ENCODE measurements around the gene ITIH2. TPM values are rescaled to one million over a fixed set of nuclear protein-coding genes. Genes with fewer than 3 reads are reported as not detected.

ITIH2 gene
- polyA plus RNA-seq, 1 donor from 2014 or later: not detected

DNA sequence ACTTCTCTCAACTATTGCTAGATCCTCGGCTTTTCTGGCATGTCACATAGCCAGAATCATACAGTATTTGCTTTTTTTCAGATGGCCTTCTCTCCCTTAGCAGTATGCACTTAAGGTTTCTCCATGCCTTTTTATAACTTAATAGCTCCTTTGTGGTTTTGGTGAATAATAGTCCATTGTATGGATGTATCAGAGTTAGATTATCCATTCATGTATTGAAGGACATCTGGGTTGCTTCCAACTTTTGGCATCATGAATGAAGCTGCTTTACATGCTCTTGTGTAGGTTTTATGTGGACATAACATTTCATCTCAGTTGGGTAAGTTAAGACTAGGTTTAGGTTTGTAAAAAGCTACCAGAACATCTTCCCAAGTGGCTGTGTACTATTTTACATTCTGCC lies 89.4 kb downstream of the ITIH2 start:
- H3K27me3 Mint-ChIP-seq: no peaks in the 10 kb centered on the region
- H3K4me1 Mint-ChIP-seq: peaks cover 27 to 53% (median 34%) of the 10 kb centered on the region in 3 donors
- no peak overlapping the region for H3K27ac Mint-ChIP-seq
- H3K9me3 Mint-ChIP-seq: no peaks in the 10 kb centered on the region
- peaks cover 16% of the 10 kb centered on the region for H3K36me3 Mint-ChIP-seq
- H3K4me3 Mint-ChIP-seq: peak overlapping the region in 1 of 4 donors; percentile 61

DNA sequence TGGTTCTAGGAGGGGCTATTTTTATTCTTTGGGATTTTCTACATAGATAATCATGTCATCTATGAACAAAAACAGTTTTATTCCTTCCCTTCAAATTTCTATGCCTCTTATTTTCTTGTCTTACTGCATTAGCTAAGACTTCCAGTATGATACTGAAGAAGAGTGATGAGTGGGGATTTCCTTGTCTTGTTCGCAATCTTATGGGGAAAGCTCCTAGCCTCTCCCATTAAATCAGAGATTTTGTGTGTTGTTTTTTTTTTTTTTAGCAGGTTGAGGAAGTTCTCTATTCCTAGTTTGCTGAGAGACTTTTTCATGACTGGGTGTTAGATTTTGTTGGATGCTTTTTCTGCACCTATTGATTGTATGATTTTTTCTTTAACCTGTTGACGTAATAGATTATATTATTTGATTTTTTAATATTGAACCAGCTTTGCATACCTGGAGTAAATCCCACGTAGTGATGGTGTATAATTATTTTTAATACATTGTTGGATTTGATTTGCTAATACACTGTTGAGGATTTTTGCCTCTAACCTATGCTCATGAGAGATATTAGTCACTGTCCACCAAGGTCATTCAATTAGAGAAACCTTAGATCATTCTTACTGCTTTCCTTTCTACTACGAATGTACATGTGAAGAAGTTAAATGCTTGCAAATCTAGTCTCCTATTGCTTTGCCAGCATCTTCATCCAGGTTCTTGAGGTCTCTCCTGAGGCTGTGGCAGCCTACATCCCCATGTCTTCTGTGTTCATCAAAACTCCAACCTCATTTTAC lies 91.3 kb downstream of the ITIH2 start:
- Mint-ChIP-seq H3K4me1 (peaks cover 23 to 46% (median 34%) of the 10 kb centered on the region in 3 donors), H3K4me3 (peak overlapping the region in 1 of 4 donors; percentile 43), H3K27me3 (no peaks in the 10 kb centered on the region), H3K9me3 (no peaks in the 10 kb centered on the region), H3K27ac (no peak overlapping the region), H3K36me3 (peaks cover 17% of the 10 kb centered on the region)

DNA sequence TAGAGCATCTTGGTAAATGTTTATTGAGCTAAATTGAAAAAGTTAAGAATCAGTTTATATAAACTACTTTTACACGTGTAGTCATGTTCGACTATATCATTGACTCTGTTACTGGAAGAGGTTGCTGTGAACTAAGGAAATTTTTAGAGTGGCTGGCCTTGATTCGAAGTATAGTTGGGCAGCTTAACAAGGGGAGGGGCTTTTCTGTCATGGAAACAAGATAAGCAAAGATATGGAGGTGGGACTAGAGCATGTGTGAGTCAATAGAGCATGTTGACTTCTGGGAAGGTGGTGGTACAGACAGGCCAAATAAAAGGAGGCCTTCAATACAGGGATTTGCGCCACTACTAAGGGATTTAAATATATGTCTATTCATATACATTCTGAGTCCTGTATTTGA lies 92.5 kb downstream of the ITIH2 start:
- H3K27ac Mint-ChIP-seq: no peak overlapping the region
- peak overlapping the region in 1 of 4 donors; percentile 13 for H3K4me3 Mint-ChIP-seq
- H3K27me3 Mint-ChIP-seq: no peaks in the 10 kb centered on the region
- peaks cover 17% of the 10 kb centered on the region for H3K36me3 Mint-ChIP-seq
- H3K9me3 Mint-ChIP-seq: no peaks in the 10 kb centered on the region
- peaks cover 21 to 38% (median 35%) of the 10 kb centered on the region in 3 donors for H3K4me1 Mint-ChIP-seq

DNA sequence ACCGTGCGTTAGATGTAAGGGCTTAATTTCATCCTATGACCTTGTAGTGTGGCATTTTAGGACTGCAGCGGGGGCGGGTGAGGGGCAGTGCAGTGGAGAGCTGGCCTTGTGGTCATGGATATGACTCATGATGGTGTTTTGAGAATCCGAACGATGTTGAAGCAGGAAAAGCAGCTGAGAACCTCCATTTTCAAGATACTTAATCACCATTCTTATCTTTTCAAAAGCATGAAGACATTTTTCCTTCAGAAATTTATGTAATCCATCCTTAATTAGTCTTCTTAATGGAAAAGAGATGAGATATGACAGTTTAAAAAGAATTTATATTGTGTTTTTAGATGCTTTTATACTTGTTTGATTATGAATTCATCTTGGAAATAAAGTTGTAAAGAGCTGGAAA lies 94.5 kb downstream of the ITIH2 start:
- no peaks in the 10 kb centered on the region for H3K9me3 Mint-ChIP-seq
- H3K27ac Mint-ChIP-seq: no peak overlapping the region
- H3K27me3 Mint-ChIP-seq: no peaks in the 10 kb centered on the region
- no peak overlapping the region for H3K4me3 Mint-ChIP-seq
- H3K4me1 Mint-ChIP-seq: peaks cover 12 to 25% (median 23%) of the 10 kb centered on the region in 3 donors
- peaks cover 13% of the 10 kb centered on the region for H3K36me3 Mint-ChIP-seq

Other genes with a start within 250 kb of the ITIH2 start
- gene ITIH5, start 36.4 kb upstream of the ITIH2 start, polyA plus RNA-seq: not detected
- 5.6 TPM for gene KIN, start 84.7 kb downstream of the ITIH2 start, polyA plus RNA-seq
- 340 TPM for gene ATP5F1C, start 84.9 kb downstream of the ITIH2 start, polyA plus RNA-seq
- gene TAF3, start 115.2 kb downstream of the ITIH2 start, polyA plus RNA-seq: 16.2 TPM